Skin epidermis (tissue), 12 donors: ENCODE data around the gene CBX2.
A peak's percentile ranks its signal among the peaks of the same experiment; 100 is the strongest.

ENCODE experiments used
- H3K27ac ChIP-seq, 21 experiments: fragments of 200-600 bp; sonication (generic) in 11 of 21; one replicate each; pipeline ENCODE4 v1.5.0; 2020; ENCODE audit warnings: mild to moderate bottlenecking in 3 of 21, inconsistent platforms in 2 of 21, moderate library complexity in 2 of 21
- H3K4me3 ChIP-seq, 7 experiments: fragments of 200-600 bp; sonication (generic) in 2 of 7; one replicate each; pipeline ENCODE4 v1.5.0; 2020; ENCODE audit warnings: inconsistent platforms in 2 of 7, mild to moderate bottlenecking in 2 of 7, moderate library complexity in 1 of 7

The CBX2 gene

DNA sequence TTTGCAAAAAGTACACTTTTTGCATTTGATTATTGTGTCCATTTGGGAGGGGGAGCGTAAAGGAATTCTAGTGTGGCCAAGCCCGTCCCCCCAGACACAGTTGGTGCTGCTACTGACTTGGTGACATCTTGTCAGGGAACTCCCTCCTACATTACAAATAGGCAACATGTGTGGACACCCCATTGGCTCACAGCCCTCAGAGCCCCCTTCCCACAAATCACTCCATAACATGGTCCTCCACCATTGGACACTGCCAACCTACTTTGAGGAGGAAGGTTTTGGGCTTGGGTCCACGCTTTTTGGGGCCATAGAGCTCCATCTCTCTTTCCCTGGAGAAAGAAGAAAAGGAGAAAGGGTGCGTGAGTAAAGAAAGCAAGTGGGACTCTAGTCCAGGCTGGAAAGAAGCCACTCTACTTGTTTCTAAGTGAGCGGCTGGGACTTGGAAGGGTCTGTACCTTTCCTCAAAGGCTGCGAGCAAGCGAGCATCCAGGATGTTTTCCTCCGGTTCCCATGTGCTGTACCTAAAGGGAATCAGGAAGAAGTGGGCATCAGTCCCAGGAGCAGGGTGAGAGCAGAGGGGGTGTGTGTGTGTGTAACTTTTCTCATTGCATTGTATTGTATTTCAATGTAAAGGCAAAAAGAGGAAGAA lies 18.0 kb downstream of the CBX2 start:
- peak overlapping the region; percentile 42 to 75 (median 60) for H3K4me3 ChIP-seq
- peak overlapping the region in 1 of 21 experiments; percentile 91 for H3K27ac ChIP-seq

DNA sequence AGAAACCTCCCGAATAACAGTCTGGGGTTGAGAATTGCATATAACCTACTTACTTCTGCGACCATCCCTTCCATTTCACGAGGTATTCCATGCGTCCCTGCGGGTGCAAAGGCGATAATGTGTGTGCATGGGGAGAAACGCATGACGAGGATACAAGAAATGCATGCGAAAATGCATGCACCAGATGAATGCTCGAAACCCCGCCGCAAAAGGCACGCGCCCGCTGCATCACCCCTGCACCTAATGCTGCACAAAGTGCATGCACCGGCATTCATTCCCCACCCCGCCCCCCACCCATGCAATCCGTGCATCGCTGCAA lies 18.5 kb downstream of the CBX2 start:
- Histone ChIP-seq H3K4me3 (peak overlapping the region; percentile 42 to 75 (median 60)), H3K27ac (peak overlapping the region; percentile 7 to 94 (median 85))

DNA sequence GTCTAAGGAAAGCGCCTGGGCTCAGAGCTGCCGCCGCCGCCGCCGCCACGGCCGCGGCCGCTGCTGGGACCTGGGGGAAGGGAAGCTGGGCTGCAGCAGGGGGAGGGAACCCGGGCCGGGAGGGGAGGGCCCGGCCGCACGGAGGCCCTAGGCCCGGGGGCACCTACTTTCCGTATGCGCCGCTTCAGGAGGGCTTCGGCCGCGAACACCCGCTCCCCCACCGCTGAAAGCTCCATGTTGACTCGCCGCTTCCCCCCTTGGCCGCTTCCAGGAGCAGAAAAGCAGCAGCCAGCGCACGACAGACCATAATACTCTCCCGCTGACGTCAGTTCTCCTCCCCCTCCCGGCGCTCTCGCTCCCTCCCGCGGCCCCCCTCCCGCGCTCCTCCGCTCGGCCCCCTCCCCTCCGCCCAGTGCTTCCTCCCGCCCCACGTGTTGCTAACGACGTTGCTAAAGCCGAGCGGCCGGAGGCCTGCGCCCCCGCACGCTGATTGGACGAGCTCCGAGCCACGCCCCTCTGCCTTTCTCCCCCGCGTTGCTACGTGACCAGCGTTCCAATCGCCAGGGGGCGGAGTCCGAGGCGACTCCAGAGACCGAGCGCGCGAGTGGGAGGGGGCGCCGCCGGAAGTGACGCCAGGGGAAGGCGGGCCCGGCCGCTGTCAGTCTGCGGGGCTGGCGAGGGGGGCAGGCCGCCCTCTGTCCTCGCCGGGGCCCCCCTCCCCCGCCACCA lies 19.0 kb downstream of the CBX2 start, which contains the start of gene CBX8:
TSS of gene CBX8 (minus strand) at position 315 of the 729 bp plus-strand sequence. CDS start at position 236, 79 bp downstream.
- peak within 1 kb of the TSS; percentile 7 to 94 (median 85) for H3K27ac ChIP-seq
- peak within 1 kb of the TSS; percentile 42 to 75 (median 60) for H3K4me3 ChIP-seq

DNA sequence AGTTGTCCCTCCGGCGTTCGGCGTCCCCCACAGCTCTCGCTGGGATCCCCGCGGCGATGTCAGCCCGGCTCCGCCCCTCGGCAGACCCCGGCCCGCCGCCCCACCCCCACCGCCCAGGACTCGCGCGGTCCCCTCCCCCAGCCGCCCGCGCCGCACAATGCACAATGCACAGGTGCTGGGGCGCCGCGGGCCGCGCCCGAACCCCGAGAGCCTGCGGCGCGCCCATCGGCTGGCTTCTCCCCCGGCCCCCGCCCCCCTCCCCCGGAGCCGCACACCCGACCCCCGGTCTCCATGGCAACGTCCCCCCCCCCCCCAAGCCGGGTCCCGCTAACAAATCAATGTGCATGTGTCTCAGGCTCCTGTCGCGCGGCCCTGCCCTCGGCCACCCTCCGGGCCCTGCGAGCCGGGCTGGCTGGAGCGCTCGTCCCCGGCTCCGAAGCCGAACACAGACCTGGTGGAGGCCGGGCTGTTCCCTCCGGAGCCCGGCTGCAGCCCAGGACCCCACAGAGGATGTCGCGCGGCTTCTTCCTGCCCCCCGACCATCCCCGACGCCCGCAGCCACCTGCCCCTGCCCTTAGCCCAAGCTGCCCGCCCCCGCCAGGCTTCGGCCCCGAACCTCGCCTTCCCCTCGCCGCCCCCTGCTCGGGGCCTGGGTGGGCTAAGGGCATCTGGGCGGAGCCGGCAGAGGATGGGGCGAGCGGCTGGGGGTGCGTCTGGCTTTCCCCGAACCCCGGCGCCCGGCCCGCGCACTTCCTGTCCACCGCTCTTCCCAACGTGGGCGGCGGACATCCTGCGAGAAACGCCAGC lies 19.7 kb downstream of the CBX2 start:
- H3K27ac ChIP-seq = peak overlapping the region in 20 of 21 experiments; percentile 60 to 94 (median 84)
- H3K4me3 ChIP-seq = peak overlapping the region; percentile 42 to 75 (median 60)

DNA sequence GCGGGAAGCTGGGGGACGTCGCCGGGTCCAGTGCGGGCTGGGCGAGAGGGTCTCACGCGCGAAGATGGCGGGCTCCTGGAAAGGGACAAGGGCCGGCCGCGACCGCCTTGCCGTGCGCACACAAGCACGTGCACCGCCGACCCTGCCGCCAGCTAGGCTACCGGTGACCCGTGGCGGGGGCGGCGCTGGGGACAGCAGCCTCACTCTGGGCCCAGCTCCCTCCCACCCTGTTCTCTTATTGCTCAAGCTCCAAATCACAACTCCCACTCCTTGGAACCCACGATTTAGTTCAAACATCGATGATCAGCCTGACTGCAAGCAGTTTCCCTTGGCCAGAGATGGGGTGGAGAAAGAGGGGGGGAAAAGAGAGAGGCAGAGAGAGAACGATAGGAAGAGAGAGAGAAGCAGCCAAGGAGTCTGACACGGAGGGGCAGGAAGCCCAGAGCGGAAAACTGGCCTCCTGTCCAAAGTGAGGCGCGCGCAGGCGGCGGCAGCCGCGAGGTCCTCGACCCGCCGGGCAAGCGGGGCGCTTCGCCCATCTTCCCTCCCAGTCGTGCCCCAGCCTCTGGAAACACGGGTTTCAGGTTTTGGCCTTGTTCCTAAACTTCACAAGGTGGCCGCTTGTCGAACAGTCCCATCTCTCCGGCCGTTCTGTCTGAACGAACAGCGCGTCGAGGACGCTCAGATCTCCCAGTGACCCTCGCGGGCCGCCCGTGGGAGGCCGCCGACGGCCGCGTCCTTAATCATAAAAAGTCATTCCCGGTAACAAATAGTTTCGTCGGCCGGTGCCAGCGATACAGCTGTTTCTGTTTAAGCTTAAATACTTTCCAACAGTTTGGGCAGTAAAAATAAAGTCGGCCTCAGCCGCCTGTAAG lies 20.6 kb downstream of the CBX2 start:
- Histone ChIP-seq H3K27ac (peak overlapping the region in 4 of 21 experiments; percentile 4 to 91 (median 70)), H3K4me3 (peak overlapping the region; percentile 42 to 75 (median 60))

DNA sequence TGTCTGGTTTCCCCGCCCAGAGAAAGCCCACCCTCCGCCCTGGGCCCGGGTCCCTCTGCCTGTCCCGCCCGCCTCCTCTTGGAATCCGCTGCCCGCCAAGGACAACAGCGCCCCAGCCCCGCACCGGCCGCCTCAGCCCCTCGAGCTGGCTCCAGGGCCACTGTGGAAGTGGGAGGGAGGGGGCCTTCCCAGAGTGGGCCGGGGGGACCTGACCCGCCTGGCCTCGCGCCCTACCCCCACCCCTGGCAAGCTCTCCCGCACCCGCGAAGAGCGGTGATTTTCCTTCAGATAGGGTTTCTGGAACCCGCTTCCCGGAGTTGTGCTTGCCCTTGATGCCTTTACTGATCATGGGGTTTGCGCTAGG lies 21.2 kb downstream of the CBX2 start:
- Histone ChIP-seq H3K27ac (no peak overlapping the region), H3K4me3 (no peak overlapping the region)

DNA sequence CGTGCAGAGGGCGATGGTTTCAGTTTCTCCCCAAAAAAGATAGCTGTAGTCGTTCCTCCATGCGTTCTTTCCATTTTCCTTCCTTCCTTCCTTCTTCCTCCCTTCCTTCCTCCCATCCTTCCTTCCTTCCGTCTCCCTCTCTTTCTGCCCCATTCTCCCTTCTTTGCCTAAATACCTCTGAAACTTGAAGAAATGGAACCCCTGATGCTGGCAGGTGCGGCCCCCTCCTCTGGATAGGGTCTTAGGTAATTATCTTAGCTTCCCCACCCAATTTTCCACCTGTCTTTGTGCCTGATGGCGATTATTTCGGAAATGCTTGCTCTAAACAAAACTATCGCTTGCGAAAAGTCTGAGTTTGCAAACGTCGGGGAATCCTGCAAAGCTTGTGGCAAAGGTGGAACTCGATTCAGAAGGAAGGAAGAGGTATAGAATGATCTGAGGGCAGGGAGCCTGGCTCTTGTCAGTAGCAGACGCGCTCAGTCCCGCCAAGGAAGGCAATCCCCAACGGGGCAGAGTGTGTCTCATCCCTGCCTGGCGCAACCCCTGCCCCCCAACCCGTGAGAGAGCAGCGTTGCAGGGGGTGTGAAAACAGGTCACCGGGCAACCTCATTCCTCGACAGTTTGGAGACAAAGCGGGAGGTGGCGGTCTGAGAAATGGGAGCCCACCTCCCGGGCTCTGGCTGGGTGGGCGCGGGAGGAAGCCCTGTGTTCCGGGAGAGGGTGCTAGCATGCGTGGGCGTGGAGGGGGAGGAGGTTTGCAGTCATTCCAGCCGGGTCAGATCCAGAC lies 21.8 kb downstream of the CBX2 start:
- peak overlapping the region in 2 of 7 experiments; percentile 28 to 45 for H3K4me3 ChIP-seq

DNA sequence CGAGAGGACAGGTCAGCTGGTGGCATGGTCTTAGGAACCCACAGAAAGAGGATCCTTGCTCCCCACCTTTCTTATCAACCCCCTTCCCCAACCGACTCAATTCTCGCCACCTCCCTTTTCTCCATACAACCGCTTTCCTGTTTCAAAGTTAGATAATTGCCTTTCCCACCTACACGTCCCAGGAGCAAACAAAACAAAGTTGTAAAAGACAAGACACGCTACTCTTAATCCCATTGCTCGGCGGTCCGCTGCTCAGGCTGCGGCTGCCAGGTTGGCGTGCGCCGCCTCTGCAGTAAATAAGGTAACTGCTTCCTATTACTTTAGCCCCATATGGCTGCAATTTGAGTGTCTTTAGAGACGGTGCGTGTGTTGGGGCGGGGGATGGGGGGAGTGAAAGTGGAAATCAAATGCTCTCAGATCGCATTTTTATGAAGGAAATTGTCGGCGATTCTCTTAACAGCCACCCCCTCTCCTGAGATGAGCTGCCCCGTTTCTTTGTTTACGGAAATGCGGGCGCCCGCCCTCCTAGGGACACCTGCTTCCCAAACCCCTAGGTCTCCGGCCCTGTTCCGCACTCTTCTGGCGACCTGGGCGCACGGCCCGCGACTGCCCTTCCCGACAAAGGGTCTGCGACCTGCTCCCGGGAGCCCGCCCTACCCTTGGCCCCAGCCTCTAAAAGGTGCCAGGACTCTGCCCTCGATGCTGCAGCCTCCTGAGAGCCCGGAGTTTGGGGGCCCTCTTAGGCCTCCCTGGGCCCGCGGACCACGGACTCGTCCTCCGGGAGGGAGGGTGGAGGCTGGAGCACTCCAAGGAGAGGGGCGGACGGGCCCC lies 22.6 kb downstream of the CBX2 start:
- peak overlapping the region in 1 of 21 experiments; percentile 55 for H3K27ac ChIP-seq
- peak overlapping the region in 5 of 7 experiments; percentile 4 to 45 (median 15) for H3K4me3 ChIP-seq

More for the DNA sequence above, 21.8 kb downstream of the CBX2 start:
- H3K27ac ChIP-seq = no peak overlapping the region

DNA sequence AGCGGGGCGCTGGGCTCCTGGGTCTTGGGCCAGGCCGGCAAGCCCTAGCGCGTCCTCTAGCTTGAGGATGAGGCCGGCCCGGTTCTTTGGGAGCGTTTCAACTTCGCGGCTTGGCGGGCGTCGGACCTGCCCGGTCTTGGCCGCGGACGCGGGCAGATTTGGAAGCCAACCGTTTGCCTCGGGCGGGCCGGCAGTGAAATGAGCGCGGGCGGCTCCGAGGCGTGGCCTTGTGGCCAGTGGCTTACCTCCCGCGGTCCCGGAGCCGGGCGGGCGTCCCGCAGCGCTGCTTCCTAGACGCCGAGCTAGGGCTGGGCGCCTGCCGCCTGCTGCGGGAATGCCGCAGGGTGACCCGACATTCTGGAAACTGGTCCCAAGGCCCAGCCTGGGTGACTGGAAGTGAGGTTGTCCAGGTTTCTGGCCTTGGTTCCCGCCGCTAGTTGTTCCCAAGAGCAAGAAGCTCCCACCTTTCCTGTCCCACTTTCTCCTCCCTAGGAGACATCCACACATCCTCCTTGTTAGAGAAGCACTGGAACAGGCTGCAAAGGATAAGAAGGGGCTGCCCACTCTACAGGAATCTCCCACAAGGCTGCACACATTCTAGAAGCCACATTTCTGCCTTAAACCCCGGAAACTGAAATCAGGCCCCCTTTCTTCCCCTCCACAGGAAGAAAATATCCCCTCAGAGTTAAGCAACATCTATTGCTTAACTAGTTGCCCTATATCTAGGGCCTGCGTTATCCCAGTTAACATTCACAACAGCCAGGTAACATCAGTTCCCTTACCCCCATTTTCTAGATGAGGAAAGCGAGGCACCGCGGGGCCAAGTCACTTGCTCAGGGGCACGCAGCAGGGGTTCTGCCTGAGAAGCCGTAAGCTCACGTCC lies 23.4 kb downstream of the CBX2 start:
- Histone ChIP-seq H3K27ac (peak overlapping the region in 1 of 21 experiments; percentile 55), H3K4me3 (peak overlapping the region in 5 of 7 experiments; percentile 4 to 45 (median 15))

DNA sequence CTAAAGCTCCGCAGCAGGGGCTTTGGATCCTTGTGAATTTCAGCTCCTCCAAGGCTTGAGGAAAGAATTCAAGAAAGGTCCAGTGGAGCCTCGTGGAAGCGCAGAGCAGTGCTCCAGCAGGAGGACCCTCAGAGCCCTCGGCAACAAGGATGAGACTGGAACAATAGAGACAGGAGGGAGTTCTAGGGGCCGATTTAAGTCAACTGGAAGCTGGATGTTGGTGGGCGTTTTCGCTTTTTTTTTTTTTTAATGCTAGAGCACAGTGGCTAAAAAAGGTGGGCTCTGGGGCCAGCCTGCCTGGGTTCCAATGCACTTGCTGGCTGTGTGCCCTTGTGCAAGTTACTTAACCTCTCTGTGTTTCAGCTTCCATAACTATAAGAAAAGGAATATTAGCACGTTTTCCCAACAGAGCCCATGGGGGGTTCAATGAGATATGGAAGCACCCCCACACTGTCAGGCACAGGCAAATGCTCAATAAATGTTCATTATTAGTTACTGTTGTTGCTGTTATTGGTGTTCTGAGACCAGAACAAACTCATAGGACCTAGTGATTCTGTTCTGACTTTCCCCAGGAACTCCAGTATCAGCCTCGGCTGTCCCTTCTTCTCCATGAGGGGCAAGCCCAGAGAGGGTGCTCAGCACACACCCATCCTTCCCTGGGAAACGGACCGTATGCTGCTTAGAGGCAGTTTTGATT lies 24.2 kb downstream of the CBX2 start:
- Histone ChIP-seq H3K27ac (no peak overlapping the region), H3K4me3 (no peak overlapping the region)

DNA sequence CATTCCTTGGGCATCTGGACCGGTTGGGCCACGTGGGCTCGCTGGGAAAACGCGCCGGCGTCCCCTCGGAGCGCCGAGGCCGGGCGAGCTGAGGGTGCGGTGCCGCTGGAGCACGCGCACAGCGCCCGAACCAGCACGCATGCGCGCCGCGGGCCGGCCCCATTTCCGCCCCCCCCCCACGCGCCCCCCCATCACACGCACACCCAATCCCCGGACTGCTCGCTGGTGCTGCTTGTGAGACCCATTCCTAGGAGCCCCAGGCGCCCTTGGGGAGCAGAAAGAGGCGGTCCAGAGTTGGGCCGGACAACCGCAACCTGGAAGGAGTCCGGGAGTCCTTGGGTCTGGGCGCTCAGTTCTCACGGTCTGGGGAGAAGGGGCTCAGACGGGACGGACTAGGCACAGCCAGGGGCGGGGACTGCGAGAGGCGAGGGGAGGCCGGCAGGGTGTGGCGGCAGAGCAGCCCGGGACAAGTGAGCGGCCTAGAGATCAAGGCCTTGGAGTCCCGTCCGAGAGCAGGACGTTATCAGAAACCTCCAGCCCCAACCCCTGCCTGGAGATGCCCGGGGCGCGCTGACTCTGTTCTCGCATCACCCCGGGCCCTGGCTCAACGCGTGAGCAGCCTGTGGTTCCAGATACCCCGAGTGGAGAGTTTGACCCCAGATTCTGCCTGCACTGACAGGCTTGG lies 24.9 kb downstream of the CBX2 start:
- H3K4me3 ChIP-seq = no peak overlapping the region
- H3K27ac ChIP-seq = no peak overlapping the region

DNA sequence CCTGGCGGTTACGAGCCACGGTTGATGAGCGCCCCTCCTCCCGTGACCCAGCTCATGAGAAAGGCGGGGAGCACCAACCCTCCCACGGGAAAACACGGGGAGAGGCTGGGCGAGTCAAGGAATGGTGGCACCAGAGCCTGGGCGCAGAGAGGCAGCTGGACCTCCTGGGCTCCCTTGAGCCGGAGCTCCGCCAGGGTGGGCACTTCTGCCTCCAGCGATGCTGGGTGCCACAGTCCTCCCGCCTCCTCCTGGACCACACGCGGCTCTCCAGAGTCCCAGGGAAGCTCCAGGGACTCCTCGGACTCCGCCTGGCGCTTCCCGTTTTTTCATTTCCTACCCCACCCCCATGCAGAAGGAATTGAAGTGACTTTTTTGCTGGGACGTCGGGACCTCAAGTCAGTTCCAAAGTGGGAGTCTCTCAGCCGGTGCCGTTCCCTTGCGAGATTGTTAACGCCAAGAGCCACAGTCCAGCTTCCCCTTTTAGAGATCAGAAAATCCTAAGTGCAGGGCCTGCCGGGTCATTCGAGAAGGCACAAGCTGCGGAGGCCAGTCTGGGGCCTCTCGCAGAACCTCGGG lies 25.6 kb downstream of the CBX2 start:
- peak overlapping the region in 3 of 7 experiments; percentile 14 to 30 (median 23) for H3K4me3 ChIP-seq
- H3K27ac ChIP-seq = no peak overlapping the region

DNA sequence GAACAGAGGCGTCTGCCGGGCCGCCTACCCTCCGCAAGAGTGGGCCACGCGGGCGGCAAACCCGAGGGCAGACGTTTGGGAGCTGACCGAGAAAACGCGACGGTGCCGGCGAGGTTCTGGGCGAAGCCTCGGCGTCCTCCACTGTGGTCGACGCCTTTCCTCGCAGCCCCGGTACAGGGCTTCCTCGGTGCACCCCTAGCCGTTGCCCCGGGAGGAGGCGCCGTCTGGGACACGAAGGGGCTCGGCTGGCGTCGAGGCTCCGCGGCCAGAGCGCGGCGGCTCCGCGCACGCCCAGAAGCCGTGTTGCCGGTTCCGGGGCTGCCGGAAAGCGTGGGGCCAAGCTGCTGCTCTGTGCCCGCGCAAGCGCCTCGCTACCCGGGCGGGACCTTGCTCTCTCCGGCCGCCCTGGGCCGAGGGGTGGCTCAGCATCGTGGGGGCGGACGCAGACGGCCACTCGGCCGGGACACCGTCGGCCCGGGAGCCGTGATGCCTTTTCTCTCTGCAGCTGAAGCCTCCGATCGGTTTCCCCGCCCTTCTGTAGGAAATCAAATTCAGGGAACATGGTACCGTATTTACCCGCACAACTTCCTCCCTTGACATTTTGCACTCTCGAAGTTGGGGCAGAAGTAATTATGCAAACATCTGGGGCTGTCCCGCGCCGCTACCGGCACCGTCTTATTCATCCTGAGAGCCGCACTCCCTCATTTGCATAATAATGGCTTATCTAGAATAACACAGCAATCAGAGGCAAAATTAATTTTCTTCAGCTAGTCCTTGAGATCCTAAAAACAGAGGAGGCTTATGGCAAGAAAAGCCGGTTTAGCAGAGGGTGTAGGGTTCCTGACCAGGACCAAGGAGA lies 26.3 kb downstream of the CBX2 start:
- H3K4me3 ChIP-seq = peak overlapping the region in 3 of 7 experiments; percentile 14 to 30 (median 23)
- H3K27ac ChIP-seq = peak overlapping the region in 1 of 21 experiments; percentile 8
